ENCODE results near the gene AMFR.

GRCh38 chr16:56370875-56371659 is 54.3 kb downstream of the AMFR start:
- TF ChIP-seq CTCF (IDR thresholded peaks at IDR 0.05; ENCODE audit: control extremely low read depth in 1 of 3, insufficient read depth in 1 of 3, low read depth in 1 of 3, low read length in 3 of 3) (no peak), RBBP5 (IDR thresholded peaks at IDR 0.05; ENCODE audit: borderline replicate concordance, low read depth, low read length) (no peak)
